OCI-LY1 (cell line): ENCODE results near the gene DENND1A.

Experiments
- EZH2 ChIP-seq: fragments of 200-600 bp; sonication (generic), shearing (Covaris generic); IDR thresholded peaks from 2 replicates; pipeline ENCODE4 v1.8.0; 2017; ENCODE audit warnings: borderline replicate concordance, mixed run types, mild to moderate bottlenecking, antibody characterized with exemption, low read length, moderate library complexity, mixed read lengths
- TF ChIP-seq, protein P1 (sequence below): fragments of 200-600 bp; sonication (generic), shearing (Covaris generic); IDR thresholded peaks from 2 replicates; pipeline ENCODE4 v1.5.1; 2017; ENCODE audit warnings: mild to moderate bottlenecking, antibody characterized with exemption, low read length, moderate library complexity, mixed read lengths

DNA sequence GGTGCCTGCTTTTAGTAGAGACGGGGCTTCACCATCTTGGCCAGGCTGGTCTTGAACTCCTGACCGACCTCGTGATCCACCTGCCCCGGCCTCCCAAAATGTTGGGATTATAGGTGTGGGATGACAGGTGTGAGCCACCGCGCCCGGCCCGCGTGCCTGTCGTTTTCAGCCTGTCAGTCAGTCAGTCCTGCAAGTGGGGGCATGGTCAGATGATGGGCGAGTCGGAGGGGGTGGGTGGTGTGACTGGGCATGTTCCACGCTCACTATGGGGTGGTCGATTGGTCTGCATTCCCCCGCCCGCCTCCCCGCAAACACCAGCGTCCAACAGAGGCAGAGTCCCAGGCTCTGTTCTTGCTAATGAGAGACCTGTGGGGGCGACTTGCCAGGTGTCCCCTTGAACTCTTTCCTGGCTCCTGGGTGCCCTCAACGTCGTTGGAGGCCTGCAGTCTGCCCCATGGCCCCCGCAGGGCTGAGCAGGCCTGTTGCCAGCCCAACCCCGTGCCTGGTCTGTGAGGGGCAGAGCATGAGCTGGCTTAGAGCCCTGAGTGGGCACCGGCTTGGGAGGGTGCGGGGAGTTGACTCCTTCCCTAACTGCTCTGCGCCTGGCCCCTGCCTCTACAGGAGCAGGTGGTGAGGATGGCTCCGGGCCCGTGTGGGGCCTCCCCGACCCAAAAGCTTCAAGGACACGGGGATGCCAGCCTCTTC is 550.8 kb downstream of the DENND1A start:
- TF ChIP-seq, protein P1, sequence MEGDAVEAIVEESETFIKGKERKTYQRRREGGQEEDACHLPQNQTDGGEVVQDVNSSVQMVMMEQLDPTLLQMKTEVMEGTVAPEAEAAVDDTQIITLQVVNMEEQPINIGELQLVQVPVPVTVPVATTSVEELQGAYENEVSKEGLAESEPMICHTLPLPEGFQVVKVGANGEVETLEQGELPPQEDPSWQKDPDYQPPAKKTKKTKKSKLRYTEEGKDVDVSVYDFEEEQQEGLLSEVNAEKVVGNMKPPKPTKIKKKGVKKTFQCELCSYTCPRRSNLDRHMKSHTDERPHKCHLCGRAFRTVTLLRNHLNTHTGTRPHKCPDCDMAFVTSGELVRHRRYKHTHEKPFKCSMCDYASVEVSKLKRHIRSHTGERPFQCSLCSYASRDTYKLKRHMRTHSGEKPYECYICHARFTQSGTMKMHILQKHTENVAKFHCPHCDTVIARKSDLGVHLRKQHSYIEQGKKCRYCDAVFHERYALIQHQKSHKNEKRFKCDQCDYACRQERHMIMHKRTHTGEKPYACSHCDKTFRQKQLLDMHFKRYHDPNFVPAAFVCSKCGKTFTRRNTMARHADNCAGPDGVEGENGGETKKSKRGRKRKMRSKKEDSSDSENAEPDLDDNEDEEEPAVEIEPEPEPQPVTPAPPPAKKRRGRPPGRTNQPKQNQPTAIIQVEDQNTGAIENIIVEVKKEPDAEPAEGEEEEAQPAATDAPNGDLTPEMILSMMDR, result no peak
- TF ChIP-seq EZH2, result no peak
